GM19240 (cell line): ENCODE measurements around the gene CNST.
"Not testable (repeated sequence)": the region's sequence is repeated elsewhere in the genome, so short reads cannot be mapped to it uniquely, and the experiment has no call there.

Source experiments
- DNase-seq: peaks from one replicate; pipeline ENCODE4 v3.0.0; 2011; ENCODE audit warnings: low spot score; ENCODE audit not compliant: insufficient read length

The CNST gene

DNA sequence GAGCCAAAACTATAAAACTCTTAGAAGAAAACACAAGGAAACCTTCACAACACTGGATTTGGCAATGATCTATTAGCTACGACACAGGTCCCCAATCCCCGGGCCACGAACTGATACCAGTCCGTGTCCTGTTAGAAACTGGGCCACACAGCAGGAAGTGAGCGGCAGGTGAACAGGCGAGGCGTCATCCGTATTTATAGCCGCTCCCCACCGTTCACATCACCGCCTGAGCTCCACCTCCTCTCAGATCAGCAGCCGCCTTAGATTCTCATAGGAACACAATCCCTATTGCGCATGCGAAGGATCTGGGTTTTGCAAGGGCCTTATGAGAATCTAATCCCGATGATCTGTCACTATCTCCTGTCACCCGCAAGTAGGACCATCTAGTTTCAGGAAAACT, 12.1 kb upstream of the CNST start:
- DNase-seq = no peak

GRCh38 chr1:246558041-246558440, 8.2 kb upstream of the CNST start:
- DNase-seq = no peak

DNA sequence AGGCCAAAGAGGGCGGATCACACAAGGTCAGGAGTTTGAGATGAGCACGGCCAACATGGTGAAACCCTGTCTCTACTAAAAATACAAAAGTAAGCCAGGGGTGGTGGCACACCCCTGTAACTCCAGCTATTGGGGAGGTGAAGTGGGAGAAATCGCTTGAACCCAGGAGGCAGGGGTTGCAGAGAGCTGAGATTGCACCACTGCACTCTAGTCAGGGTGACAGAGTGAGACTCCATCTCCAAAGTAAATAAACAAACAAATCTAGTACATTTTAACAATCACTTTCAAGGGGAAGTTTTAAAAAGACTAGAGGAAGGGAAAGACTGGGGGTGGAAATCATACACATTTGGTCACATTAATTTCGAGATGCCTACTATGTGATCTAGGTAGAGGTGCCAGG, 6.9 kb upstream of the CNST start:
- no peak for DNase-seq

- DNase-seq = not testable (repeated sequence)
Measured at GRCh38 chr1:246560833-246561232, 5.4 kb upstream of the CNST start.

GRCh38 chr1:246564839-246565750, 1.2 kb upstream of the CNST start:
- no peak for DNase-seq

- no peak for DNase-seq
Measured at GRCh38 chr1:246565751-246566127, 517 bp upstream of the CNST start.

DNA sequence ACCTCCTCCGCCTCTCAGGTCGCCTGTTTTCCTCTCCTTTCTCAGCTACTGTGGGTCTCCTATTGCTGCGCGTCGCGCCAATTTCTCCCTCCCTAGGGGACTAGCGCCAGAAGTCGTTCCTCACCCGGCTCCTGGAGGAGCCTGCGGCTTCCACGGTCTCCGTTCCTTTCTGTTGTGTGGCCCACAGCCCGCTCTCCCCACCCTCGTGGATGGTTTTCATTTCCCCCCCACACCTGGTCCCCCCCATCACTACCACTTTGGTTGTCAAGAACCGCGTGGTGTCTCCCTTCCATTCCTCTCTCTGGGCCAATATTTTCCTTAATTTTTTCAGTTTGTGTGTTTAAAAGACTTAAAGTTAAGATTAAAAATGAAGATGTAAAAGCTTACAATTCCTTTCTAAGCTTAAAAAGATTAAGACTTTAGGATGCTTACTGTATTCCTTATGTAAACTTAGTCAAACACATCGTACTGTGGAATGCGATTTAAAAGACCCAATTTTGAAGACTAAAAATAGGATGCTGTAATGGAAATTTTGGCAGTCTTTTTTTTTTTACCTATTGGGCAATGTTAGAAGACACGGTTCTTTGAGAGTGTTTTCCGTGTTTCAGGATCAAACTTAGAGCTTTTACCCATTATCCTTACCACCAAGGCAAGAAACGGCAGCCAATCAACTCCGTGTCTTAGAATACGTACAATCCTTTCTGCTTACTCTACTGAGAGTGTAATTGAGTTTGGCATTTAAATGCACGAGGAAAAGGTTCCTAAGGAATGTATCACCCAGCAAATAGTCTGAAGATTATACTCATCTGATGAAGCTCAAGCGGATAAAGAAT, 773 bp downstream of the CNST start:
- peak; percentile 9 for DNase-seq

GRCh38 chr1:246567646-246568235, 1.5 kb downstream of the CNST start:
- DNase-seq = no peak

- DNase-seq = no peak
Measured at GRCh38 chr1:246569248-246570238, 3.3 kb downstream of the CNST start.

DNA sequence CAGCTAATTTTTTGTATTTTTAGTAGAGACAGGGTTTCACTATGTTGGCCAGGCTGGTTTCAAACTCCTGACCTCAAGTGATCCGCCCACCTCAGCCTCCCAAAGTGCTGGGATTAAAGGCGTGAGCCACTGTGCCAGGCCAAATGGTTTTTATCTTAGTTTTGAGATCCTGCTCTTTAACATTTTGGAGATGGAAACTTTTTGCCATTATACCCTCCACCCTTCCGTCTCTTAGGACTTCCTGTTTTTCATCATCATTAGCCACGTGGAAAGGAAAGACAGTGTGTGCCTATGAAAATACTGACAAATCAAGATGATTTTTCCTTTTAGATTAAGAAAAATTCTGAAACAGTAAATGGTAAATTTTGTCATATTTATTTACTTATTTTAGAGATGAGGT, 5.1 kb downstream of the CNST start:
- DNase-seq = not testable (repeated sequence)

GRCh38 chr1:246571953-246572352, 5.7 kb downstream of the CNST start:
- no peak for DNase-seq

DNA sequence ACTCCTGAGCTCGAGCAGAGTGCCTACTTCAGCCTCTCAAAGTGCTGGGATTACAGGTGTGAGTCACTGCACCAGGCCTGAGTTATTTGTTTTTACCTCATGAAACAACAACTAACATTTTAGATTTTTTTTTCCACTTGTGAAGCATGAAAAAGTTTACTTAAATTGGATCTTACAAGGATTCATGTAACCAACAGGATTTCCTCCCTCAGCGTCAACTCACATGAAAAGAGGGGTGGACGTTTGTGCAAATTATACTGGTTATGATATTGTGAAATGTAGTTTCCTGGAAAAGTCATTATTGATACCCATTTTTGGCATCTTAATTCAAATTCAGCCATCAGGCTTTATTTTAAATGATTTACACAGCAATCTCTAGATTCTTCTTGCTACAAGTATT, 6.5 kb downstream of the CNST start:
- no peak for DNase-seq

DNA sequence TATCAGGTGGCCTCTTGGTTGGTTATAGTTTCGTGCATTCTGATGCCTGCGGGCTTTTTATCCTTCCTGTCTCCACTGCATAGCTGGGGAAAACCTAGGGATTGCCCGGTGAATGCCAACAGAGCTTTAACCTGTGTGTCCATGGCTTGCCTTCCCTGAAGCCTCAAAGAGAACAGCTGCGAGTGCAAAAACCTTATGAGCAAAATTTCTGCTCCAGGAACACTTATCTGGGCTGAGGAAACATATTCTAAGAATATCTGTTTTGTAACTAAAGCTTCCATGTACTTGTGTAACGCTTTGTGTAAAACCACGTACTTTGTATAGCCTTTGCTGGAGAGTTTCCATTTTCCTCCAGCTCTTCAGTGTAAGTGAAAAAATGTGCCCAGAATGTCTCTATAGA, 7.2 kb downstream of the CNST start:
- no peak for DNase-seq

- DNase-seq = no peak
Measured at GRCh38 chr1:246576709-246577032, 10.4 kb downstream of the CNST start.

GRCh38 chr1:246577082-246577719, 10.9 kb downstream of the CNST start:
- no peak for DNase-seq

DNA sequence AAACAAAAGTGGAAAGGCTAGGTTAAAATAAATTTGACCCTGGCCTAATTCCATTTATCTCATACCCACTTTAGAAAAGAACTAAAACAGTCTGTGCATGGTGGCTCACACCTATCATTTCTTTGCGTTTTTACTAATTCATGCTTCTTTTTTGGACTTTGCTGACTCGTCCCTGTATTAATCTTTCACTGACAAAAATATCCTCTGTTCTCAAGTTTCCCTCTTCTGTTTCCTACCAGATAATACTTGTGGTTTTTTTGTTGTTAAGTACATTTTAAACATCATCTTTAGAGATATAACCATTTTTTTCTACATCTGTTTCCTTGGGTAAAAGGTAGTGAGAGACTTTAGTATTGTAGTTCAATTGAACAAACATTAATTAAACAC, 11.5 kb downstream of the CNST start:
- no peak for DNase-seq

- no peak for DNase-seq
Measured at GRCh38 chr1:246579818-246580217, 13.6 kb downstream of the CNST start.

- DNase-seq = no peak
Measured at GRCh38 chr1:246580497-246581370, 14.5 kb downstream of the CNST start.

DNA sequence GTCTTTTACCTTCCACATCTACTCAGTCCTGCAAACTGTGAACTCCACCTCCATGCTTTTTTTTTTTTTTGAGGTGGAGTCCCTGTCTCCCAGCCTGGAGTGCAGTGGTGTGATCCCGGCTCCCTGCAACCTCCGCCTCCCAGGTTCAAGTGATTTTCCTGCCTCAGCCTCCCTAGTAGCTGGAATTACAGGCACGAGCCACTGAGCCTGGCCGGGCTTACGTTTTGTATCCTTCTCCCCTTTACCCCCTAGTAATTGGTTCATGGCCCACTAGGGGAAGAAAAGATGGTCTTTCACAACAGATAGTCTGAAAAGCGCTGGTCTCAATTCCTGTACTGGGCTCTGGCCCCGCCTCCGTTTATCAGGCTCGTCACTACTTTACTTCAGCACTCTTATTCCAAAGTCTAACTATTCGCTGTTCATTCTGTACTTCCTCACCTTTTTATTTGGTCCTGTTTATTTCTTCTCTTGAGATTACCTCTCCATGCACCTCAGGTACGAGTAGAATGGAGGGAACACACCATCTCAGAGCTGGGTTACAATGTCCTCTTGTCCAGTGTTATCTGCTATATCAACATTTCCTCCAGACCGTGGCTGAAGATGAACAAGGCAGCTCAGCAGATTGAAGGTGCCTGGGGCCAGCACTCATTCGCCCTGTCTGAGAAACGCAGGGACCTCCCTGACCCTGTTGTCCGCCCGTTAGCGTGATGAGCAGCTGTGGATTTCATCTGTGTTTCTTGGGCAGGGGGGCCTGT, 16.2 kb downstream of the CNST start:
- DNase-seq = no peak
